Neural cell (in vitro differentiated cells): ENCODE results near the gene BET1L. TPM values are rescaled to one million over a fixed set of nuclear protein-coding genes. Genes with fewer than 3 reads are reported as not detected.

ENCODE experiments used
- H2AFZ ChIP-seq: fragments of 200-600, 300-800 bp; sonication (generic), shearing (Covaris generic); 2 replicates; pipeline ENCODE4 v1.6.0; 2014; ENCODE audit warnings: low read depth, mild to moderate bottlenecking, antibody characterized with exemption, low read length, moderate library complexity
- H3F3A ChIP-seq: fragments of 200-600 bp; shearing (Covaris generic); 2 replicates; pipeline ENCODE4 v1.6.1; 2016; ENCODE audit warnings: mild to moderate bottlenecking, moderate library complexity, mixed read lengths, antibody characterized with exemption, low read length; ENCODE audit not compliant: insufficient read depth, poor library complexity, severe bottlenecking
- H3K27ac ChIP-seq: fragments of 200-600, 300-800 bp; sonication (generic), shearing (Covaris generic); 2 replicates; pipeline ENCODE4 v1.5.1; 2014; ENCODE audit warnings: mild to moderate bottlenecking, low read length, moderate library complexity
- H3K27me3 ChIP-seq: fragments of 300-800, 200-600 bp; sonication (generic), shearing (Covaris generic); 2 replicates; pipeline ENCODE4 v1.6.0; 2014; ENCODE audit warnings: mild to moderate bottlenecking, low read depth, low read length, moderate library complexity; ENCODE audit not compliant: insufficient read depth
- H3K36me3 ChIP-seq: fragments of 300-800, 200-600 bp; sonication (generic), shearing (Covaris generic); 2 replicates; pipeline ENCODE4 v1.5.1; 2014; ENCODE audit warnings: mild to moderate bottlenecking, antibody characterized with exemption, low read length, moderate library complexity; ENCODE audit not compliant: insufficient read depth
- H3K4me2 ChIP-seq: fragments of 300-800, 200-600 bp; sonication (generic), shearing (Covaris generic); 2 replicates; pipeline ENCODE4 v1.6.0; 2014; ENCODE audit warnings: mild to moderate bottlenecking, low read length
- H3K4me3 ChIP-seq: fragments of 300-800, 200-600 bp; sonication (generic), shearing (Covaris generic); 2 replicates; pipeline ENCODE4 v1.5.1; 2014; ENCODE audit warnings: mild to moderate bottlenecking, low read length, moderate library complexity
- H3K79me2 ChIP-seq: fragments of 200-600 bp; shearing (Covaris generic); replicated peaks from 2 replicates; pipeline ENCODE4 v1.6.0; 2014; ENCODE audit warnings: mild to moderate bottlenecking, low read length, moderate library complexity; ENCODE audit not compliant: insufficient read depth
- H3K9ac ChIP-seq: fragments of 300-800, 200-600 bp; sonication (generic), shearing (Covaris generic); 2 replicates; pipeline ENCODE4 v1.6.1; 2016; ENCODE audit warnings: mild to moderate bottlenecking, low read length, mixed read lengths
- H3K9me2 ChIP-seq: fragments of 200-600 bp; shearing (Covaris generic); 2 replicates; pipeline ENCODE4 v1.6.1; 2016; ENCODE audit warnings: mild to moderate bottlenecking, low read length, mixed read lengths; ENCODE audit not compliant: insufficient read depth
- H3K9me3 ChIP-seq: fragments of 200-600, 300-800 bp; sonication (generic), shearing (Covaris generic); 2 replicates; pipeline ENCODE4 v1.6.1; 2016; ENCODE audit warnings: mild to moderate bottlenecking, mixed run types, low read length, moderate library complexity, mixed read lengths
- H4K20me1 ChIP-seq: fragments of 200-600 bp; shearing (Covaris generic); 2 replicates; pipeline ENCODE4 v1.6.1; 2016; ENCODE audit warnings: mild to moderate bottlenecking, mixed run types; ENCODE audit not compliant: insufficient read depth
- EP300 ChIP-seq: fragments of 450-650 bp; conservative IDR thresholded peaks from 2 replicates; pipeline ENCODE4 v1.6.1; 2014; ENCODE audit warnings: antibody characterized with exemption, mild to moderate bottlenecking, moderate library complexity; ENCODE audit not compliant: poor library complexity, severe bottlenecking
- EZH2 ChIP-seq: fragments of 200-600, 300-800 bp; shearing (Covaris generic), sonication (generic); IDR thresholded peaks from 2 replicates; pipeline ENCODE4 v1.6.1; 2014; ENCODE audit warnings: antibody characterized with exemption, low read length, borderline replicate concordance, mild to moderate bottlenecking; ENCODE audit not compliant: insufficient read depth, poor library complexity, severe bottlenecking
- MXI1 ChIP-seq: fragments of 450-650 bp; conservative IDR thresholded peaks from 2 replicates; pipeline ENCODE4 v1.6.1; 2014; ENCODE audit warnings: antibody characterized with exemption, mild to moderate bottlenecking; ENCODE audit not compliant: poor library complexity, severe bottlenecking
- POLR2AphosphoS5 ChIP-seq: IDR thresholded peaks from 2 replicates; pipeline ENCODE4 v1.6.1; 2012
- RAD21 ChIP-seq: fragments of 450-650 bp; conservative IDR thresholded peaks from 2 replicates; pipeline ENCODE4 v1.6.1; 2014; ENCODE audit warnings: antibody characterized with exemption, mild to moderate bottlenecking, moderate library complexity
- SMC3 ChIP-seq: fragments of 450-650 bp; conservative IDR thresholded peaks from 2 replicates; pipeline ENCODE4 v1.6.1; 2014; ENCODE audit warnings: antibody characterized with exemption, mild to moderate bottlenecking, moderate library complexity; ENCODE audit not compliant: poor library complexity
- TAF1 ChIP-seq: IDR thresholded peaks from 2 replicates; pipeline ENCODE4 v1.6.1; 2012; ENCODE audit warnings: low read depth
- polyA plus RNA-seq: library from polyadenylated mRNA; depleted of rRNA; stranded (reverse); fragments of >200 nt; gene quantifications from 2 replicates; pipeline ENCODE4 v1.2.3, GENCODE V29; 2014
- TF ChIP-seq, protein P1 (sequence below): fragments of 450-650 bp; IDR thresholded peaks from 2 replicates; pipeline ENCODE4 v1.5.1; 2014; ENCODE audit warnings: antibody characterized with exemption, mild to moderate bottlenecking, moderate library complexity; ENCODE audit not compliant: poor library complexity, severe bottlenecking
- TF ChIP-seq, protein P2 (sequence below): IDR thresholded peaks from 2 replicates; pipeline ENCODE4 v1.6.1; 2012; ENCODE audit warnings: borderline replicate concordance

BET1L gene
- polyA plus RNA-seq, 1 donor from 2014 or later, result 7.6 TPM

DNA sequence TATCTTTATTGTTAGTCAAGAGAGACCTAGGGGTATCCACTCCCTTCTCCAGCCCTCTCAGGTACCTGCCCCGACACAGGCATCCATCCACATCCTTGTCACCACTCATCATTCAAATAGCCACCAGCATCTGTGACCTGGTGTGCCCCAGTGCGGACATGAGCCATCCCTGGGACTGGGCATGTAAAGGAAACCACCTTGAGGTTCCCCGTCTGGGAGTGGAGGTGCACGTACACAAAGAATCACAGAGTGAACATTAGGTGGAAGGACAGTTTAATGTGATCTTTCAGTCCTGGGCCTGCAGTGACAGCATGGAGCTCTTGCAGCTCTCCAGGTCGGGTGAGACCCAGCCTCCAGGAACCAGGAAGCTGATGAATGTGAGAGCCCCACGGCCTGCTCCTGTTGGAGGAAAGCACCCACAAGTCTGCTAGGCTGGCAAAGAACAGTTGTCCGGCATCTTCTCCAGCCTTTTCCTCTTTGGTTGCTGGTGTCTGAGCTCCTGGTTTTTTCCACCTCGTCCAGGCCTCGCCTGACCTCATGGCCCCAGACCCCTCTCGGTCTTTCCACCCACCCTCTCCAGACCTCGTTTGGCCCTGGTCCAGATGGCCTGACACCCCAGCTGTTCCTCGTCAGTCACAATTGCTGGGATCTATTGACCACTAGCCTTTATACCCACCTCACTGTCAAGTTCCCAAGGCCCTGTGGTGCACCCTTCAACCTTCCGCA is 46.1 kb upstream of the BET1L start:
- TF ChIP-seq SMC3, result no peak
- no peak for TF ChIP-seq EP300
- TF ChIP-seq TAF1, result no peak
- no peak for TF ChIP-seq RAD21
- TF ChIP-seq POLR2AphosphoS5, result no peak
- TF ChIP-seq EZH2, result no peak
- TF ChIP-seq, protein P1, sequence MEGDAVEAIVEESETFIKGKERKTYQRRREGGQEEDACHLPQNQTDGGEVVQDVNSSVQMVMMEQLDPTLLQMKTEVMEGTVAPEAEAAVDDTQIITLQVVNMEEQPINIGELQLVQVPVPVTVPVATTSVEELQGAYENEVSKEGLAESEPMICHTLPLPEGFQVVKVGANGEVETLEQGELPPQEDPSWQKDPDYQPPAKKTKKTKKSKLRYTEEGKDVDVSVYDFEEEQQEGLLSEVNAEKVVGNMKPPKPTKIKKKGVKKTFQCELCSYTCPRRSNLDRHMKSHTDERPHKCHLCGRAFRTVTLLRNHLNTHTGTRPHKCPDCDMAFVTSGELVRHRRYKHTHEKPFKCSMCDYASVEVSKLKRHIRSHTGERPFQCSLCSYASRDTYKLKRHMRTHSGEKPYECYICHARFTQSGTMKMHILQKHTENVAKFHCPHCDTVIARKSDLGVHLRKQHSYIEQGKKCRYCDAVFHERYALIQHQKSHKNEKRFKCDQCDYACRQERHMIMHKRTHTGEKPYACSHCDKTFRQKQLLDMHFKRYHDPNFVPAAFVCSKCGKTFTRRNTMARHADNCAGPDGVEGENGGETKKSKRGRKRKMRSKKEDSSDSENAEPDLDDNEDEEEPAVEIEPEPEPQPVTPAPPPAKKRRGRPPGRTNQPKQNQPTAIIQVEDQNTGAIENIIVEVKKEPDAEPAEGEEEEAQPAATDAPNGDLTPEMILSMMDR, result no peak
- TF ChIP-seq, protein P2, sequence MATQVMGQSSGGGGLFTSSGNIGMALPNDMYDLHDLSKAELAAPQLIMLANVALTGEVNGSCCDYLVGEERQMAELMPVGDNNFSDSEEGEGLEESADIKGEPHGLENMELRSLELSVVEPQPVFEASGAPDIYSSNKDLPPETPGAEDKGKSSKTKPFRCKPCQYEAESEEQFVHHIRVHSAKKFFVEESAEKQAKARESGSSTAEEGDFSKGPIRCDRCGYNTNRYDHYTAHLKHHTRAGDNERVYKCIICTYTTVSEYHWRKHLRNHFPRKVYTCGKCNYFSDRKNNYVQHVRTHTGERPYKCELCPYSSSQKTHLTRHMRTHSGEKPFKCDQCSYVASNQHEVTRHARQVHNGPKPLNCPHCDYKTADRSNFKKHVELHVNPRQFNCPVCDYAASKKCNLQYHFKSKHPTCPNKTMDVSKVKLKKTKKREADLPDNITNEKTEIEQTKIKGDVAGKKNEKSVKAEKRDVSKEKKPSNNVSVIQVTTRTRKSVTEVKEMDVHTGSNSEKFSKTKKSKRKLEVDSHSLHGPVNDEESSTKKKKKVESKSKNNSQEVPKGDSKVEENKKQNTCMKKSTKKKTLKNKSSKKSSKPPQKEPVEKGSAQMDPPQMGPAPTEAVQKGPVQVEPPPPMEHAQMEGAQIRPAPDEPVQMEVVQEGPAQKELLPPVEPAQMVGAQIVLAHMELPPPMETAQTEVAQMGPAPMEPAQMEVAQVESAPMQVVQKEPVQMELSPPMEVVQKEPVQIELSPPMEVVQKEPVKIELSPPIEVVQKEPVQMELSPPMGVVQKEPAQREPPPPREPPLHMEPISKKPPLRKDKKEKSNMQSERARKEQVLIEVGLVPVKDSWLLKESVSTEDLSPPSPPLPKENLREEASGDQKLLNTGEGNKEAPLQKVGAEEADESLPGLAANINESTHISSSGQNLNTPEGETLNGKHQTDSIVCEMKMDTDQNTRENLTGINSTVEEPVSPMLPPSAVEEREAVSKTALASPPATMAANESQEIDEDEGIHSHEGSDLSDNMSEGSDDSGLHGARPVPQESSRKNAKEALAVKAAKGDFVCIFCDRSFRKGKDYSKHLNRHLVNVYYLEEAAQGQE, result no peak
- TF ChIP-seq MXI1, result no peak
- H3K9me3 ChIP-seq, result no peaks in the 10 kb centered on the region
- no peaks in the 10 kb centered on the region for H3K27me3 ChIP-seq
- no peaks in the 10 kb centered on the region for H3K36me3 ChIP-seq
- no peak overlapping the region for H2AFZ ChIP-seq
- no peaks in the 10 kb centered on the region for H3K9me2 ChIP-seq
- no peaks in the 10 kb centered on the region for H3K79me2 ChIP-seq
- no peak overlapping the region for H3K4me2 ChIP-seq
- no peaks in the 10 kb centered on the region for H3F3A ChIP-seq
- no peak overlapping the region for H3K9ac ChIP-seq
- H4K20me1 ChIP-seq, result no peaks in the 10 kb centered on the region
- H3K27ac ChIP-seq, result no peak overlapping the region
- no peak overlapping the region for H3K4me3 ChIP-seq

DNA sequence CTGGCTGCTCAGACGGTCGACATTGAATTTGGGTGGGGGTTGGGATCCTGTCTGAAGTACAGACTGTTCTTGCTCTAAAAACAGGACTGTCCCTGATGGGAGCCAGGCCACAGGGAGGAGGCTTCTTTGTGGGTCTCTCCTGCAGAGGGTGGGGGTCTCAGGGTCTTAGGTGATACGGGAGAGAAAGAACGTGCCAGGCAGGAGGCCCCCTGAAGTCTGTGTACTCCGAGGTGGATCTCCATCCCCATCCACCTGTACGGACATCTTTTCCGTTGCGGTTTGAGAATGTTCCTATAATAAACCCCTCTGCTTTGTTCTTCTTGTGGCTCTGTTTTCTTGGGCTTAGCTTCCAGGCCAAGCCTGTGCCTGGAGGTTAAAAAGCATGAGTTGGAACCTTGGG is 45.5 kb upstream of the BET1L start:
- Histone ChIP-seq H3K27ac (no peak overlapping the region), H2AFZ (no peak overlapping the region), H4K20me1 (no peaks in the 10 kb centered on the region), H3K27me3 (no peaks in the 10 kb centered on the region), H3K36me3 (no peaks in the 10 kb centered on the region), H3K4me3 (no peak overlapping the region), H3K4me2 (no peak overlapping the region), H3K9ac (no peak overlapping the region), H3F3A (no peaks in the 10 kb centered on the region), H3K9me2 (no peaks in the 10 kb centered on the region), H3K79me2 (no peaks in the 10 kb centered on the region), H3K9me3 (no peaks in the 10 kb centered on the region)
- no peak for TF ChIP-seq TAF1
- no peak for TF ChIP-seq SMC3
- TF ChIP-seq, protein P2, result no peak
- TF ChIP-seq, protein P1, result no peak
- no peak for TF ChIP-seq MXI1
- no peak for TF ChIP-seq POLR2AphosphoS5
- TF ChIP-seq RAD21, result no peak
- no peak for TF ChIP-seq EZH2
- no peak for TF ChIP-seq EP300
